Muscle layer of colon (tissue), 2 donors: Measurements from ENCODE around the gene ORC1.
"Not testable (repeated sequence)": the region's sequence is repeated elsewhere in the genome, so short reads cannot be mapped to it uniquely, and the experiment has no call there.

Source experiments
- H3K27ac ChIP-seq: one replicate; pipeline ENCODE4 v1.7.0; 2013; ENCODE audit warnings: low read depth, mild to moderate bottlenecking, low read length, moderate library complexity
- H3K27me3 ChIP-seq, 2 donors: one replicate each; pipeline ENCODE4 v1.7.0; 2013; ENCODE audit warnings: low read length in 2 of 2, mild to moderate bottlenecking in 2 of 2; ENCODE audit not compliant: insufficient read depth in 2 of 2, control insufficient read depth in 1 of 2
- H3K36me3 ChIP-seq: one replicate; pipeline ENCODE4 v1.7.0; 2013; ENCODE audit warnings: mild to moderate bottlenecking, low read length; ENCODE audit not compliant: insufficient read depth
- H3K4me1 ChIP-seq: one replicate; pipeline ENCODE4 v1.7.0; 2013; ENCODE audit warnings: mild to moderate bottlenecking, low read length; ENCODE audit not compliant: insufficient read depth
- H3K4me3 ChIP-seq, 2 donors: one replicate each; pipeline ENCODE4 v1.7.0; 2013; ENCODE audit warnings: low read length in 2 of 2, low read depth in 1 of 2, mild to moderate bottlenecking in 1 of 2, moderate library complexity in 1 of 2
- H3K9ac ChIP-seq: one replicate; pipeline ENCODE4 v1.7.0; 2013; ENCODE audit warnings: low read length
- H3K9me3 ChIP-seq: one replicate; pipeline ENCODE4 v1.7.0; 2013; ENCODE audit warnings: mild to moderate bottlenecking, low read length
- donor health status: abdominal sarcoma.
- donor health status: Adenocarcinoma of cecum.

The ORC1 gene

DNA sequence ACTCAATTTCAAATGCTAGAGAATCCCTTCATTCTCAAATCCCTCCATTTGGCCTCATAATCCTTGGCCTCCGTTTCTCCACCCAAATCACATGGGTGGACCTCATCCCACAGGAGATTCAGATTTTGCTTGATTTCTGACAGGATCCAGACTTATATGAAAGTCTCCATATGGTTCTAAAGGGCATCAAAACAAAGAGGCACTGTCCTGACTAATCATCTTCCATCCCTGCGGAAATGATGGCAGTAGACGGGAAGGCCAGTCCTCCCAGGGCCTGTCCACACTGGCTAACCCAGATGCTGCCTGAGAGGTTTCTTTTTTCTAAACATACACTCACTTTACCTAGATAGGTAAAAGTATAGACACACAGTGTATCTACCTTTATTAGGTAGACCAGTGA, 18.8 kb downstream of the ORC1 start:
- Histone ChIP-seq H3K9ac (no peak overlapping the region), H3K27me3 (no peaks in the 10 kb centered on the region), H3K27ac (no peak overlapping the region), H3K9me3 (no peaks in the 10 kb centered on the region), H3K36me3 (no peaks in the 10 kb centered on the region), H3K4me1 (no peaks in the 10 kb centered on the region), H3K4me3 (no peak overlapping the region)

DNA sequence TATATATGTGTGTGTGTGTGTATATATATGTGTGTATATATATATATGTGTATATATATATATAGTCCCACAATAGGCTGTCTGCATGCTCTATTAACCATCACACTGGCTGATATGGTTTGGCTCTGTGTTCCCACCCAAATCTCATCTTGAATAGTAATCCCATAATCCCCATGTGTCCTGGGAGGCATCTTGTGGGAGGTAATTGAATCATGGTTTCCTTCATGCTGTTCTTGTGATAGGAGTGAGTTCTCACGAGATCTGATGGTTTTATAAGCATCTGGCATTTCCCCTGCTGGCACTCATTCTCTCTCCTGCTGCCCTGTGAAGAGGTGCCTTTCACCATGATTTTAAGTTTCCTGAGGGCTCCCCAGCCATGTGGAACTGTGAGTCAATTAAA, 34.4 kb downstream of the ORC1 start:
- not testable (repeated sequence) for H3K27ac ChIP-seq, H3K9me3 ChIP-seq, H3K27me3 ChIP-seq, H3K9ac ChIP-seq, H3K36me3 ChIP-seq, H3K4me3 ChIP-seq, H3K4me1 ChIP-seq

DNA sequence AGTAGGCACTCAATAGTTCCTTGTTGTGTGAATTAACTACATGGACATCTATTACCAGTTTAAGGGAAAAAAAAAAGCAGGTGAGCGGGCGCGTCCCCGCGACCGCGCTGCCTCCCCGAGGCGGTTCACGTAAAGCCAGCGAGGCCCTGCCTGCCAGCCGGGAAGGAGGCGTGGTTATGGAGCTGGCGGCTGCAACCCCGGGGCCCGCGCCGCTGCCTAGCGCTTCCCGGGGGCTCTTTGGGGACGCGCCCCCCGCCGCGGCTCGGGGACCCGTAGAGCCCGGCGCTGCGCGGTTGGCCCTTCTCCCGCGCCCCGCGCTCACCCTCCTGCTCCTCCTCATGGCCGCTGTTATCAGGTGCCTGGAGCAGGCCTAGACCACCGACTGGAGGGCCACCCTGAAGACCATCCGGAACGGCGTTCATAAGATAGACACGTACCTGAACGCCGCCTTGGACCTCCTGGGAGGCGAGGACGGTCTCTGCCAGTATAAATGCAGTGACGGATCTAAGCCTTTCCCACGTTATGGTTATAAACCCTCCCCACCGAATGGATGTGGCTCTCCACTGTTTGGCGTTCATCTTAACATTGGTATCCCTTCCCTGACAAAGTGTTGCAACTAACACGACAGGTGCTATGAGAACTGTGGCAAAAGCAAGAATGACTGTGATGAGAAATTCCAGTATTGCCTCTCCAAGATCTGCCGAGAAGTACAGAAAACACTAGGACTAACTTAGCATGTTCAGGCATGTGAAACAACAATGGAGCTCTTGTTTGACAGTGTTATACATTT, 35.6 kb downstream of the ORC1 start:
- Histone ChIP-seq H3K36me3 (no peaks in the 10 kb centered on the region), H3K4me1 (peaks cover 13% of the 10 kb centered on the region), H3K27ac (no peak overlapping the region), H3K27me3 (no peaks in the 10 kb centered on the region), H3K4me3 (peak overlapping the region; percentile 34 to 44), H3K9ac (no peak overlapping the region), H3K9me3 (no peaks in the 10 kb centered on the region)

DNA sequence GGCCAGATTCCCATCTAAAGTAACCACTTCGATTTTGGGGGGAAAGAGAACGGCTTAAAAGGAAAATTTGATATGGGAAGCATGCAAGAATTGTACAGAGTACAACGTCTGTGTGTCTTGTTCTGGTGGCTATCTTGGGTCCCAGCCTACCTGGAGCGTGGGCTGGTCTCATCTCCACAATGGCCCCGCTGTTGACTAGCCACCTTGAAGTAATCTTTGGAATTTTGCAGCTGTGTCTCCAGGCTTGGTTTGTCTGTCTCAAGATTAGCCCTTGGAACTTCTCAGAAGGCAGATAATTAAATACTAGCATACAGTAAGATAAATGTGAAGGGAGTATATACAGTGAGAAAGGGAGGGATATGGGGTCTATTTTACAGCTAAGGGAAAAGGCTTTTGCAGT, 37.0 kb downstream of the ORC1 start:
- Histone ChIP-seq H3K4me1 (peaks cover 13% of the 10 kb centered on the region), H3K27me3 (no peaks in the 10 kb centered on the region), H3K9me3 (no peaks in the 10 kb centered on the region), H3K4me3 (no peak overlapping the region), H3K9ac (no peak overlapping the region), H3K27ac (no peak overlapping the region), H3K36me3 (peaks cover 6% of the 10 kb centered on the region)

DNA sequence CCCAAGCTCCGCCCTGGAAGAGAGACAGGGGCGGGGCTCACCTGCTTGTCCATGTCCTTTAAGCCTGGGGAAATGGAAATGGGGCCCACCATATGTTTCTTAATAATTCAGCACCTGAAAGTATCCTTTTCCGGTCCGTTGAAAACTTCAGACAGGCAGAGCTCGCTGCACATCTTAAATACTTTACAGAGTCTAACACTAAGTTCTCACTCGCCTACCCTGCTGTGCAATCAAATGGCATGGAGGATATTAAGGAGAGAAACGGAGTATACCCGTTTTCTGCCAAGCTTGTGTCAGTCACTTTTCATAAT, 37.8 kb downstream of the ORC1 start:
- Histone ChIP-seq H3K27ac (peak overlapping the region; percentile 83), H3K9ac (no peak overlapping the region), H3K27me3 (no peaks in the 10 kb centered on the region), H3K9me3 (no peaks in the 10 kb centered on the region), H3K4me1 (peaks cover 13% of the 10 kb centered on the region), H3K4me3 (peak overlapping the region; percentile 79 to 96), H3K36me3 (peaks cover 14% of the 10 kb centered on the region)

DNA sequence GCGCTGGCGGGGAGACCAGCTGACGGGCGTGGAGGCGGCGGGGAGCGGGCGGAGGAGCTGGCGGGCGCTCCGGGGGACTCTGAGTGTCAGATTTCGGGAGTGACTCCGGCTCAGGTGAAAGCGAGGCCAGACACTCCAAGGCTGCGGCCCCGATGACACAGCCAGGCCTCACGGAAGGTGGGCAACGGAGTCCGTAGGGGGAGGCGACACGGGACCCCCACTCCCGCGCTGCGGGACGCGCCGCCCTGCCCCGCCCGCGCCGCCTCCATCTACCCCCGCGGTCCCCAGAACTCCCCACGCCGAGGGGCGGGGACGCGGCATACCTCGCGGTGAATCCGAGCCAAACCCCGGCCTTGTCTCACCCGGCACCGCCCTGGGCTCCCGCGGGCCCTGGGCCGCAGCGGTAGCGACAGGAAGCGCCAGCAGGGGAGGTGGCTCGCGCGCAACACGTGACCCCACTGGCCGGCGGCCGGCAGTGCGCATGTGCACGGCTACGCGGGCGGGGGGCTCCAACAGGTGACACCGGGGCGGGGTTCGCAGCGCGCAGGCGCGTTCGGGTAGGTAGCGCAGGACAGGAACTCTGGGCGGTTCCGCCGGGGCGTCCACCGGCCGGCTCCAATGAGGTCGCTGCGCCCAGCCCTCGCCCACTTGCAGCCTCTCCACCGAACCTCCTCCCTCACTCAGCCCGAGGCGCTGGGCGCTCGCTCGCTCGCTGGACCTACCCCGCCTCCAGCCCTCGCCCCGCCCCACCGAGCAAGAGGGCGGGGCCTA, 38.3 kb downstream of the ORC1 start, which contains the start of gene CC2D1B:
Gene CC2D1B (minus strand): TSS at position 460 of the 771 bp plus-strand sequence. CDS start 1,585 bp downstream, outside the sequence.
- H3K4me3 ChIP-seq = peak within 1 kb of the TSS; percentile 79 to 96
- H3K4me1 ChIP-seq = peaks cover 13% of the 10 kb centered on the region
- peak within 1 kb of the TSS; percentile 39 for H3K9ac ChIP-seq
- peaks cover 20% of the 10 kb centered on the region for H3K36me3 ChIP-seq
- peak within 1 kb of the TSS; percentile 83 for H3K27ac ChIP-seq
- no peaks in the 10 kb centered on the region for H3K9me3 ChIP-seq
- H3K27me3 ChIP-seq = no peaks in the 10 kb centered on the region

DNA sequence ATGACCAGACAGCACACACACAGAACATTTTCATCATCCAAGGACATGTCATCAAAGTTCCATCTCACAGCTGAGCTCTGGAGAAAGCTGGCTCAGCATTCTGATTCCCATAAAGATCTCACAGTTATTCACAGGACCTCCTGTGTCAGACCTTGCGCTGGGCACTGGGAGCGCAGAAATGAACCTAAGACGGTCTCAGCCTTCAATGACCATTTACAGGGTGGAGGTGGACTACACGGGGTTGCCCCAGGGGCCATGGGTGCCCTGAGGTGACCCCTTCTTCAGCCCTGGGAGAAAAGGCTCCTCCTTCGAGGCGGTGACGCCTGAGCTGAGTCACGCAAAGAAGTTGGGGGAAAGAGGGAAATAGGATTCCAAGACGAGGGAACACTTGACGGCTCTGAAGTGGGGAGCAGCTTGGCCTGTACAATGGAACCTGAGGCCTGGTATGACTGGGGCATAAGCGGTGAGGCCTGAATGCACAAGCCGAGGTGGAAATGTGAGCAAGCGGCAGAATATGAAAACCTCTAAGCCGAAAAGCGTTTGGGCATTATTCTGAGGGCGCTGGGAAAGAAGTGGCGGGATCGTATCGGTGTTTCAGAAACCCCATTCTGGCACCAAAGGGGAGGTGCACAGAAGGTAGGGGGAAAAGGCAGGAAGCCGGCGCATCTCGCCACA, 39.0 kb downstream of the ORC1 start:
- Histone ChIP-seq H3K4me3 (peak overlapping the region; percentile 79 to 96), H3K4me1 (peaks cover 13% of the 10 kb centered on the region), H3K9ac (peak overlapping the region; percentile 39), H3K9me3 (no peaks in the 10 kb centered on the region), H3K27me3 (no peaks in the 10 kb centered on the region), H3K27ac (peak overlapping the region; percentile 83), H3K36me3 (peaks cover 27% of the 10 kb centered on the region)

DNA sequence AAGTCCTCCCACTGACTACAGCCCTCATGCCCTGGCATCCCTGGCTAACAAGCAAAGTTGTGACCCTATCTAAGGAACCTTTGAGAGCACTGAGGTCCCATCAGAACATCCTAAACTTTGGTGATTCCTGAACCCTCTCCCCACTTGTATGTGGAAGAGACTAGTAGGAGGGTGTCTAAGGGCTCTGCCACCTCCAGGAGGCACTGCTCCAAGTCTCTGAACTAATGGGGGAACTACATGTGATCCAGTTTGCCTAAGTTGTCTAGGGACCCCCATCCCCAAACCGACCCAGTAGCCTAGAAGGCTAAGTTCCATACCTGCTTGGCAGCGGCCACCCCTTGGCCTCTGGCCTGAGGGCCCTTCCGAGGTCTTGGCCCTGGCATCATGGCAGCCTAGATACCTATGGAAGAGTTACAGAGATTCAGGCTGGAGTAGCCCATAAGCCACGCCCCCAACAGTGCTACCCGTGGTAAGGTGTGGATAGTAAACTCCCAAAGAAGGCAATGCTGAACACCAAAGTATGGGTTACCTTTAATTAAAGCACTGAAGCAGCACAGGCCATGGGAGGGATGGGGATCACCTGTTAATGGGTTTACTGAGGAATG, 39.9 kb downstream of the ORC1 start:
- no peaks in the 10 kb centered on the region for H3K27me3 ChIP-seq
- no peaks in the 10 kb centered on the region for H3K9me3 ChIP-seq
- H3K4me3 ChIP-seq = no peak overlapping the region
- H3K27ac ChIP-seq = peak overlapping the region; percentile 12
- H3K9ac ChIP-seq = no peak overlapping the region
- peaks cover 36% of the 10 kb centered on the region for H3K36me3 ChIP-seq
- peaks cover 13% of the 10 kb centered on the region for H3K4me1 ChIP-seq

DNA sequence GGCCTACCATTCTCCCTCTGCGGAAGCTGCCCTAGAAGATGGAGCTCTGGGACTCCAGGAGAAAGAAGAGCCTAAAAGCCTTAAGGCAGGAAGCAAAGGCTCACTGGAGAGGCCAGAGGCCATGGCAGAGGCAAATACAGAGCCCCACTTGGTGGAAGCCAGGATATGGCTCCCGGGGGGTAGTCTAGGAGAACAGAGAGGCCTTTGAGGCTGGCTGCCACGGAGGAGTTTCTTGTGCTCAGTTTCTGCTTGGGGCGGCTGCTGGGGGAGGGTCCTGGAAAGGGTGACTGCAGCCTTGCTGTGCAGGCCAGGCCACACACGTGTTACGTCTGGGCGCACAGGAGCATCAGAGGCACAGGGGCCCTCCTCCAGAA, 43.6 kb downstream of the ORC1 start:
- Histone ChIP-seq H3K27me3 (no peaks in the 10 kb centered on the region), H3K36me3 (peaks cover 73% of the 10 kb centered on the region), H3K4me1 (peaks cover 13% of the 10 kb centered on the region)

DNA sequence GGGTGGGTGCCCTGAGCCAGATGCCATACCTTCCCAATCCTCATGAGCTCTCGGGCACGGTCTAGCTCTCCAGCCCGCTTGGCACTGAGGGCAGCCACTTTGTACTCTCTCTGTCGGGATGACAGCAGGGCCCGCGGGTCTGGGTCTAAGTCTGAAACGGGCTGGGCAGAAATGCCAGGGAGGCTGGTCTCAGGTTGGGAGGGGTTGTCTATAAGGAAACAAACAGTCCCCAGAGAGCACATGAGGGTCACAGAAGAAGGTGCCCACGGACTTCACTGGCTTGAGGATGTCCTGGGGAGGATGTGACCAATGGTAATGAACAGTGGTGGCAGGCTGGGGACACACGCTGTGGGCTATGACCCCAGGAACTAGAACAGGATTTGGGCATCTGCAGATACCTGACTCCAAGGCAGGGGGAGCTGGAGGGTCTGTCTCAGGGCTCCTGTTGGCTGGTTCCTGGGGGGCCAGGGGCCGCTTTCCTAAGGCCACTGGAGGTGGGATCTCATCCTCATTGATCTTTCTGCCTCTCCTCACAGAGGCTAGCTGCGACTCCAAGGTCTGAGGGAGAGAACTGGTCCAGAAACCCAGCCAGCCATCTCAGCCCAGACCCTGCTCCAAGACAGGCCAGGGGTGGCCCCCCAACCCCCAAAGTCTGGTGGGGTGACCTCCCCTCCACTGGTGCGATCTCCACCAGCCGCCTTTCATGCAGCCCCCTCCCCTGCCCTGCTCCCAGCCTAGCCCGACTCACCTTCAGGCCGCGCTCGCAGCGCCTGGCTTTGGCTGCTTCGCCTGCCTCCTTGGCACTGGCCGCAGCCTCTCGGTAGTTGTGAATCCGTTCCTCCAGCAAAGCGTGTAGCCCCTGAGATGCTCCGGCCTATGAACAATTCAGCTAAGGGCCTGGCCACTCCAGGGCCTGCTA, 44.3 kb downstream of the ORC1 start:
- no peak overlapping the region for H3K27ac ChIP-seq
- no peaks in the 10 kb centered on the region for H3K9me3 ChIP-seq
- peaks cover 8% of the 10 kb centered on the region for H3K4me1 ChIP-seq
- no peaks in the 10 kb centered on the region for H3K27me3 ChIP-seq
- no peak overlapping the region for H3K4me3 ChIP-seq
- no peak overlapping the region for H3K9ac ChIP-seq
- H3K36me3 ChIP-seq = peaks cover 80% of the 10 kb centered on the region

More for the DNA sequence above, 43.6 kb downstream of the ORC1 start:
- H3K4me3 ChIP-seq = no peak overlapping the region
- H3K9me3 ChIP-seq = no peaks in the 10 kb centered on the region
- no peak overlapping the region for H3K9ac ChIP-seq
- no peak overlapping the region for H3K27ac ChIP-seq
